ENCODE data around the gene ATP5PF.

ATP5PF gene

DNA sequence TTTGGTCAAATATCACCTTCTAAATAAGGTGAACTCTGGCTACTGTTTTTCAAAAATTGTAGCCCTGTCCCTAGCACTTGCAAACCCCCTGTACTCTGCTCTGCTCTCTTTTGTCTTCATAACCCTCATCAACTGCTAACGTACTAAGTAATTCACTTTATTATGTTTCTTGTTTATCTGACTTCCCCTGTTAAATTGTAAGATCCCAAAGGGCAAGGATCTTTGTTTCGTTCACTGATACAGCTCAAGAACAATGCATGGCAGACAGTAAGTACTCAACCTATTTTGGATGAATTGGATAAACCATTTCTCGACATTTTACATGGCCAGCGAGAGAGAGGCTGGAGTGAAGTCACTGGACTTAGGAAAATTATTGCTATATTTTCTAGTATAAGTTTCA lies 46.9 kb downstream of the ATP5PF start:
- no peak overlapping the region for H3K4me3 ChIP-seq (ENCODE audit: low read depth in 1 of 2, low read length in 2 of 2)
- H3K36me3 ChIP-seq (ENCODE audit: control insufficient read depth in 1 of 2, insufficient read depth in 2 of 2, low read length in 2 of 2) = no peaks in the 10 kb centered on the region
- H3K27me3 ChIP-seq (ENCODE audit: low read depth, low read length) = no peaks in the 10 kb centered on the region
- no peak overlapping the region for H3K27ac ChIP-seq (ENCODE audit: low read length)
- no peaks in the 10 kb centered on the region for H3K9me3 ChIP-seq (ENCODE audit: control insufficient read depth in 1 of 2, low read length in 2 of 2)
- H3K4me1 ChIP-seq (ENCODE audit: control insufficient read depth in 1 of 2, insufficient read depth in 2 of 2, low read length in 2 of 2) = no peaks in the 10 kb centered on the region

DNA sequence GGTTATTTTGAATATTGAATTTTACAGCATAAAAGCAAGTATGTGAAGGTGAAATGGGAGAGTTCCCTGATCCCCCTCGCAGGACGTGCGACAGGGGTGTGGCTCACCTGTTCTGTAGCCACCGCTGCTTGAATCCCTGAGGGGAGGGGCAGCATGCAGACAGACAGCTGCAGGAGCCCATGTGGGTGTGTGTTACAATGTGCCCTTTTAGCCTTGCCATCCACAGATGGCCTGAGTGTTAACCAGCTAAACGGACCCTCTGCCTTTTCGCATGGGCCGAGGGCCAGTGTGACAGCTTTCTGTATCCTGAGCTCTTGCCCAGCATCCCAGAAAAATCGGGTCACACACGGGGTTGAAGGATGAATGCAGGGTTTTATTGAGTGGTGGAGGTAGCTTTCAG lies 52.3 kb downstream of the ATP5PF start:
- H3K9me3 ChIP-seq (ENCODE audit: control insufficient read depth in 1 of 2, low read length in 2 of 2) = no peaks in the 10 kb centered on the region
- no peak overlapping the region for H3K4me3 ChIP-seq (ENCODE audit: low read depth in 1 of 2, low read length in 2 of 2)
- H3K4me1 ChIP-seq (ENCODE audit: control insufficient read depth in 1 of 2, insufficient read depth in 2 of 2, low read length in 2 of 2) = no peaks in the 10 kb centered on the region
- no peak overlapping the region for H3K27ac ChIP-seq (ENCODE audit: low read length)
- H3K27me3 ChIP-seq (ENCODE audit: low read depth, low read length) = no peaks in the 10 kb centered on the region
- H3K36me3 ChIP-seq (ENCODE audit: control insufficient read depth in 1 of 2, insufficient read depth in 2 of 2, low read length in 2 of 2) = no peaks in the 10 kb centered on the region

DNA sequence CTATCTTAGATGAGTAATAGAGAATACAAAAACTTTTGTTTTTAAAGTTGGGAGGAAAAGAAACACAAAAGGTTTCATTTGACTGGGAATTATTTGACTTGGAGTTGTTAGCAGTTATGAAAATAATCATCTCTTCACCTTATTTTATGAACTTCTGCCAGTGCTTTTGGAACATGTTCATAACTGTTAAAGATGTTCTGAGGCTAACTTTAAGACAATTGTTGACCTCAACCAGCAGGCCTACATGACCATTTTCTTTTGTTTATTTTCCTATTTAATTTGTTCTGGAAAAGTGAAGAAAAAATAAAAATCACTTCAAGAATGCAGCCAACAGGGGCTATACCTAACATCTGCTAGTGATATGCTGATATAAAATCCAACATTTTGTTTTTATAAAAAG lies 58.3 kb downstream of the ATP5PF start:
- H3K9me3 ChIP-seq (ENCODE audit: control insufficient read depth in 1 of 2, low read length in 2 of 2) = no peaks in the 10 kb centered on the region
- H3K4me1 ChIP-seq (ENCODE audit: control insufficient read depth in 1 of 2, insufficient read depth in 2 of 2, low read length in 2 of 2) = no peaks in the 10 kb centered on the region
- H3K27ac ChIP-seq (ENCODE audit: low read length) = no peak overlapping the region
- H3K36me3 ChIP-seq (ENCODE audit: control insufficient read depth in 1 of 2, insufficient read depth in 2 of 2, low read length in 2 of 2) = no peaks in the 10 kb centered on the region
- H3K27me3 ChIP-seq (ENCODE audit: low read depth, low read length) = no peaks in the 10 kb centered on the region
- H3K4me3 ChIP-seq (ENCODE audit: low read depth in 1 of 2, low read length in 2 of 2) = no peak overlapping the region

Measured in muscle layer of duodenum (tissue), 2 donors.